ENCODE measurements around the gene CNEP1R1.

The CNEP1R1 gene

DNA sequence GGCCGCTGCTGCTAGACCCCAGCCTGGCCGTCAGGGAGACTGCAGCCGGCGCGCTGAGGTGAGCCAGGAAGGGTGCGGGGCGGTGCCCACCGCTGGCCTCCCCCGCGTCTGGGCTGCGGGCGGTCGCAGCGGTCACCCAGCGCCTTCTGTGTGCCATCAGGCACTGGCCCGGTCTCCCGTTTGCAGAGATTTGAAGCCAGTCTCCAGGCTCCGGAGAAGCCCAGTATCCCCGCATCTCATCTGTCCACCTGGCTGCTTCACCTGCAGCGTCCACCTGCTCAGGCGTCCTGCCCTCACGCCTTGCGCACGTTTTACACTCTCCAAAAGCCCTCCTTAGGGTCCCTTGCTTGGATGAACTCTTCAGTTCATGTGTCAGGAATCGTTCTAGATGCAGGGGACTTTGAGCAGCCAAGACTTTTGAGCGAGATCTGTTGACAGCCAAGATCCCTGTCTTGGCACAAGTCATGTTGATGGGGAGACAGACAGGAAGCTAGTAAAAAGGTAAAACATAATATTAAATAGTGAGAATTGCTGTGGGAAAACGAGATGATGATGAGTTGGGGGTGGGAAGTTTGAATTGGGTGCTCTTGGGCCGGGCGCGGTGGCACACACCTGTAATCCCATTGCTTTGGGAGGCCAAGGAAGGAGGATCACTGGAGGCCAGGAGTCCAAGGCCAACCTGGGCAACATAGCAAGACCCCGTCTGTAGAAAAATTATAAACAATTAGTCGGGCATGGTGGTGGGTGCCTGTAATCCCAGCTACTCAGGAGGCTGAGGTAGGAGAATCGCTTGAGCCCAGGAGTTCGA is 41.7 kb downstream of the CNEP1R1 start:
- no peak for DNase-seq (ENCODE audit: low read depth)
- TF ChIP-seq CTCF (IDR thresholded peaks at IDR 0.05; ENCODE audit: low read depth, low read length, missing control alignments), result no peak
- H3K4me3 ChIP-seq (ENCODE audit: low read depth, low read length), result peak overlapping the region; percentile 68
- in situ Hi-C loops (cut with HindIII; ENCODE audit: low sequenced_read_pairs), result no loop called here

- in situ Hi-C loops (cut with HindIII; ENCODE audit: low sequenced_read_pairs), result no loop called here
- peak; percentile 70 for TF ChIP-seq CTCF (IDR thresholded peaks at IDR 0.05; ENCODE audit: low read depth, low read length, missing control alignments)
- no peak overlapping the region for H3K4me3 ChIP-seq (ENCODE audit: low read depth, low read length)
- DNase-seq (ENCODE audit: low read depth), result peak; percentile 38
These were observed 42.3 kb downstream of the CNEP1R1 start for GRCh38 chr16:50067290-50067853.

DNA sequence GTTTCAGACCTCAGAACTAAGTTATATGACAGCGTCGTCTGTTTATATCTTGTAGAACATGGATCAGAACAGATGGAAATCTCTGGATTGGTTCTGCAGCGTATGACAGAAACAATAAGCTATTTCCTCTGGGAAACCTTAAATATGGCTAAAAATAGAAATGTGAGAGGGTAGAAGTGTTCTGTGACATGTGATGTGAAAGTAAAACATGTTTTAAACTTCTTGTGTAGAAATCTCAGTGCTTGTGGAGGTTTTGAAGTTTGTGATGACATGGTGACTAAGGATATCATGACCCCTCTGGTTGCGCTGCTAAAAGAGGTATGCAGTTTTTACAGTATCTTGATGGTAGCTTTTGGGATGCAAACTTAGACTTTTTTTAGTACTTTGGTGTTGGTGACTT is 43.5 kb downstream of the CNEP1R1 start:
- TF ChIP-seq CTCF (IDR thresholded peaks at IDR 0.05; ENCODE audit: low read depth, low read length, missing control alignments), result no peak
- in situ Hi-C loops (cut with HindIII; ENCODE audit: low sequenced_read_pairs), result no loop called here
- DNase-seq (ENCODE audit: low read depth), result no peak
- no peak overlapping the region for H3K4me3 ChIP-seq (ENCODE audit: low read depth, low read length)

DNA sequence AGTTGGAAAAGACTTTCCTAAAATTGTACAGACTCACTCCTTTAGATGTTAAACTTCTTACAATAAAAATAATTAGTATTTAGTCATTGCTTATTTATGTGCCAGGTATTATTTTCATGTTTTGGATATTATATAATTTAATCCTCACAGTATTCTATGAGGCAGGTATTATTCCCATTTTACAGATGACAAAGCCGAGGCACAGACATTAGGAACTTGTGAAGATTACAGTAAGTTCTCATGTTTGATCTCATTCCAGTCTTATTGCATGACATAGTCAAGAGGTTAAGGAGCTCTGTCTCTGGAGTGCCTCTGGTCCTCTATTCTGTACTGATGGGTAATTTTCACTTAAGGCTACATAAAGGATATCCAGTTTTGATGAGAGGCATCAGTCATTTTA is 44.0 kb downstream of the CNEP1R1 start:
- TF ChIP-seq CTCF (IDR thresholded peaks at IDR 0.05; ENCODE audit: low read depth, low read length, missing control alignments), result no peak
- no peak for DNase-seq (ENCODE audit: low read depth)
- in situ Hi-C loops (cut with HindIII; ENCODE audit: low sequenced_read_pairs), result no loop called here
- H3K4me3 ChIP-seq (ENCODE audit: low read depth, low read length), result no peak overlapping the region

DNA sequence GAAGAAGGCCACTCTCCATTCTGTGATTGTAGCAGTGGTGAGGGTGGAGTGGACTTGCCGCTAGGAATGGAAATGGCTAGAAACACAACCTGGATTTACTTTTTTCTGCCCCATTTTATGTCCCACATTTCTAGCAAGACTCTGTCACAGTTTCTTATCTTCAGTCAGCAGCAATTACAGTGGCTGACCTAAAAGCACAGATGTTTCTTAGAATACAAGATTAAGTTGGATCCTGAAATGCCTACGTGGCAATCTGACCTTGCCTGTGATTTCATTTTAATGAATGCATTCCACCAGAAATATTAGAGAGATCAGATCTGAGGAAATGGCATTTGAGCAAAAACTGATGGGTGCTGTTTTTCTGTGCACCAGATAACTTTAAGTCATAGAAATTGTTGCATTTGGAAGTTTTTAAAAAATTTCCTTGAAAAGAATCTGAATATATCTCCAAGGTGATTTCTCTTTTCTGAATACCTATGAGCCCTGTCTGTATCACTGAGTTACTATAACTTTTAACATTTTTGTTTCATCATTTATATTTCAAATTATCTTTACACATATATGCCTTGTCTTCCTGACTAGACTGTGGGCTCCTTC is 46.1 kb downstream of the CNEP1R1 start:
- in situ Hi-C loops (cut with HindIII; ENCODE audit: low sequenced_read_pairs), result no loop called here

DNA sequence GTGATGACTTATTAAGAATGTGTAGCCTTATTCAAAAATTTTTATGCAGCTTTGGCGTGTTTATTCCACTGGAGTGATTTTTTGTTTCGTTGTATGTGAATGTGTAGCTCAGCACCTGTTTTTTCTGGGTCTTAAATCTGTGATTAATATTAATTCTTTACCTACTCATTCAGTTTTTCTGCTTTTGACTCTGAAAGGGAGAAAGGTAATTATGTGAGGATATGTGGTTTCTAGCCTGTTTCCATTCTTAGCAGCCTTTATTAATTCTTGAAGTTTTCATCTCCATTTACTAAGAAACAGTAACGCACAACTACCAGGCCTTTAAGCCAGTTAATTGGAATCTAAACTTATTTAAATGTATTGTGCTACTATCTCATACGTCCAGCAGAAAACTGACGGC is 47.7 kb downstream of the CNEP1R1 start:
- DNase-seq (ENCODE audit: low read depth), result no peak
- in situ Hi-C loops (cut with HindIII; ENCODE audit: low sequenced_read_pairs), result no loop called here
- no peak overlapping the region for H3K4me3 ChIP-seq (ENCODE audit: low read depth, low read length)
- TF ChIP-seq CTCF (IDR thresholded peaks at IDR 0.05; ENCODE audit: low read depth, low read length, missing control alignments), result no peak

More for the DNA sequence above, 46.1 kb downstream of the CNEP1R1 start:
- TF ChIP-seq CTCF (IDR thresholded peaks at IDR 0.05; ENCODE audit: low read depth, low read length, missing control alignments), result no peak
- H3K4me3 ChIP-seq (ENCODE audit: low read depth, low read length), result no peak overlapping the region
- DNase-seq (ENCODE audit: low read depth), result no peak

All from astrocyte of the cerebellum (primary cell).